DMS 273 (cell line): Measurements from ENCODE around the gene PLXNA4.

Experiments used
- DNase-seq: peaks from one replicate; lab custom pipeline; 2025; ENCODE audit not compliant: unreplicated experiment; lab: John Stamatoyannopoulos, UW

Gene PLXNA4

DNA sequence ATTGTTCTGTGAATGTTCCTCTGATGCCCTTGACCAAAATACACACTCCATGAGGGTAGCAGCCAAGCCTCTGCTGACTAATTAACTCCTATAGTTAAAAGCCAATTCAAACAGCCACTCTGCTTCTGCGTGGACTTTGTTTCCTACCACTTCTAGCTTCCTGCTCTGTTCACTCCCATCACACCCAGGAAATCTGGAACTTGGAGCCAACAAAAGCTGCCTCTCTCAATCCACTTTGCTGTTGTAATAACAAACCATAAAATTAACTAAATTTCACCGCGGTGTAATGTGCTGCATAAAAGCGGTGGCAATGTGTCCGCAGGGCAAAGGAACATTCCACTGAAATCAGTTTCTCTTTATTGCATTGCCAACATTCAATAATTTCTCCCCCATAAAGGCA lies 239.5 kb downstream of the PLXNA4 start:
- no peak for DNase-seq

DNA sequence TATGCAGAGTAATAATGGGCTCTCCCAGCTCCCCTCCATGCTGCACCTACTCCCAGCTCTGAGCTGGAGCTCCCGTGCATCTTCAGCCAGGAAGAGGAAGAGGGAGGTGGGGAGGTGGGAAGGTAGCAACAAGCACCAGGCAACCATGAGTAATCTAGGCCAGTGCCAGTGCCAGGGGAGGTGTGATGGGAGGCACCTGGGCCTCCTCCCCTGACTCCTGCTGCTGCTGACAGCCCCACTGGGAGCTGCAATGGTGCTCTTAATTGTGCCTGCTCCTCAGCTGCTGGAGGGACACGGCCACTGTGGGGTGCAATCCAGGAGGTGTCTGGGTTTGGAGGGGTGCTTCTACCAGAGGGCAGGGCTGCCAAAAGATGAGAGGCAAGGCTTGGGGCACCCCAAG lies 243.0 kb downstream of the PLXNA4 start:
- no peak for DNase-seq

DNA sequence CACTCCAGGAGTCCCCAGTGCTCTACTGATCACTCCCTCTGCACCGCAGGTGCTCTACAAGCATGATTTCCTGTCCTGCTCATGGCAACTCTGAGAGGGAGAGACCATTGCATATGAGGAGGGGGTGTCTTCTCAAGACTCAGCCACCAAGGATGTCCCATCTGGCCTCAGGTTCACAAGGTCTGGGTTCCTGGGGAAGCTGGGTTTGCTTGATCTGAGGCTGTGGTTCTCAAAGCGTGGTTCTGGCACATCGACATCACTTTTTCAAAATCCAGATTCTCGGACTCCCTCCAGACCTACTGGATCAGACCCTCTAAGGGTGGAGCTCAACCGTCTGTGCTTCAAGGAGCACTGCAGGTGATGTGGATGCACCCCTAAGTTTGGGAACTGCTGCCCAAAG lies 247.5 kb downstream of the PLXNA4 start:
- DNase-seq, result no peak

DNA sequence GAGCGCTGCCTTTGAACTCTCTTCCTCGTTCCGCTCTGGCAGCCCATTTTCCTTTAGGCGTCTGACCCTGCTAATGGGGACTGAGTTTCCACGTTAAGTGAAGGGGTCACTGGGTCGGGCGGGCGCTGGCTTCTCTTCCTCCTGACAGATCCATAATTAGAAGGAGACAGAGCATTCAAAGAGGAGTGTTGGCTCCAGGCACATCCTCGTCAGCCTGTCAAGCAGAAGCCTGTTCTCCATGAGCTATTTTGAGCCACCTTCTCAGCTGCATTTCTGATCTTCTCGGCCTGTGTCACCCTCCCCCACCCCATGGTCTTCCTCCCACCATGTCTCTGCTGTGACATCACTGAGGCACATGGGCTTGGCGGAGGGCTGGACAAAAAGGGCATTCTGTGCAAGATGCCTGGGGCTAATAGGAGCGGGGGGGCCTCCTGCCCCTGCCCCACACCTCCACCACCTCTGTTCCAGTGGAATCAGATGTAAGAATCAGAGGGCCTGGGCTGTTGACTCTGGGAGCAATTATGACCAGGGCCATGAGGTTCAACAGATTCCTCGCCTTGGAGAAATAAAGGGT lies 248.1 kb downstream of the PLXNA4 start:
- no peak for DNase-seq

DNA sequence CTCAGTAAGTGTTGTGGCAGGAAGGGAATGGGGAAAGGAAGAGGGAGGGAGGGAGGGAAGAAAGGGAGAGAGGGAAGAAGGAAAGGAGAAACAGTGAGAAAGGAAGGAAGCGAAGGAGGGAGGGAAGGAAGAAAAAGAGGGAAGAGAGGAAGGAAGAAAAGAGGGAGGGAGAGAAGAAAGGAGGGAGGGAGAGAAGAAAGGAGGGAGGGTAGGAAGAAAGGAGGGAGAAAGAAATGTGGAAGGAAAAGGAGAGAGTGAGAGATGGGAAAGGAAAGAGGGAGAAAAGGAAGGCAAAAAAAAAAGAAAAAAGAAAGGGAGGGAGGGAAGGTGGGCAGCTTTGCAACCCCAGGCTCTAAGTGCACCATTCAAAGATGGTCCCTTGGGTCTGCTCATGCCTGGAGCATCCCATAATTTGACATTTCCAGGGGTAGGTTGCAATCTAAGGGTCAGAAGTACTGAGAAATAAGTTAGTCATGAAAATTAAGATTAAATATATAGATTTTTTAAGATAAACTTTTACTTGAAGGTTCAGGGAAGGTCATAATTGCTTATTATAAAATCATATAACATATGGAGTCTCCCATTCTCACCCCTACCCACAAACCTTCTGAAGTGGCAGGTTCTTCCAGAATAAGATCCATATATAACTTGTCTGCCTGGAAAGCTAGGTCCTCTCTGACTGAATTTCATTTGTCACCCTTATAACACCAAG lies 249.2 kb downstream of the PLXNA4 start:
- DNase-seq, result no peak

DNA sequence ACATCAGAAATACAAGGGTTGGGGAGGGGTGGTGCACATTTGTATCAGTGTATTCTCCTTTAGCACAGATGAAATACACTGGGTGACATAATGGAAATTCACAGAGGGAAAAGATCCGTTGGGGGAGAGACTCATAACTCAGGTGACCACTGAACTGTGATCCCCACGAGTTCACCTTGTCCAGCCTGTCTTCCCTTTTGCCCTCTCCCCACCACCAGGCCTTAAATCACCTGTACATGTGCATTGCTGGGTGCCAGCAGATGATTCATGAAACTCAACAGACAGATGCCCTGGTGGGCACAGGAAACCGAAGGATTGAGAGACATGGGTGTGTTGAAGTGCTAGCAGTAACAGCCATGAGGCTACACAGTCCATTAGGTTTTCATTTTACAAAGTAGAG lies 253.3 kb downstream of the PLXNA4 start:
- no peak for DNase-seq

DNA sequence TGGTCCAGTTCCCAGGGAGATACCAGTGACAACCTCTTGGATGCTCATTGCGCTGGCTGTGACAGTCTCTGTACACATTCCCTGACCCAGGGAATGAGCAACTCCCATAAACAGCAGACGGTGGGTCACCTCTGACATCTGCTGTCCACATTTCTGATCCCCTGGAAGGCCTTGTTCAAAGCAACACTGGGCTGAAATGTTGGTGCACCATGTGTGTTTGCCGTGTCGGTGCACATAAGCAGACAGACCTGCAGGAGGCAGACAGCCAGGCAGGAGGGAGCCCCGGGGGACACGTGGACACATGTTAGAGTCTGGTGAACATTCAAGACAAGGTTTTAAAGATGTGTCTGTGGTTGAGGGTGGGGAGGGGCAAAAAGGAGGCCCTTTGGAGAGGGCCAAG lies 254.9 kb downstream of the PLXNA4 start:
- peak; percentile 79 for DNase-seq

DNA sequence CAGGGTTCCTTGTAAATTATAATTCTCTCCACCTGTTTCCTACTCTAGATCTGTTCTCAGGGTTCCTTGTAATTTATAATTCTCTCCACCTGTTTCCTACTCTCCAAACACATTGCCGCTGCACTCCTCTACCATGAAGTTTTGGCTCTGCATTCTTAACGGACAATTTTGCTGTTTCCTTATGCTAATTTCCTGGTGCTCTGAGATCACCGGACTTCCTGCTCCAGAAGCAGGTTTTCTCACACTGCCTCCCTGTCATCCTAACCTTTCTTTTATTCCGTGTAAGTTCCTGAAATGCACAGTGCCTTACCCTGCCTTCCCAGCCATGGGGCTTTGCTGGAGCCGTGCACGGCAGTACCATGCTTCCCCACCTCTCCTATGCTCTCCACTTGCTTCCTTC lies 256.8 kb downstream of the PLXNA4 start:
- no peak for DNase-seq

DNA sequence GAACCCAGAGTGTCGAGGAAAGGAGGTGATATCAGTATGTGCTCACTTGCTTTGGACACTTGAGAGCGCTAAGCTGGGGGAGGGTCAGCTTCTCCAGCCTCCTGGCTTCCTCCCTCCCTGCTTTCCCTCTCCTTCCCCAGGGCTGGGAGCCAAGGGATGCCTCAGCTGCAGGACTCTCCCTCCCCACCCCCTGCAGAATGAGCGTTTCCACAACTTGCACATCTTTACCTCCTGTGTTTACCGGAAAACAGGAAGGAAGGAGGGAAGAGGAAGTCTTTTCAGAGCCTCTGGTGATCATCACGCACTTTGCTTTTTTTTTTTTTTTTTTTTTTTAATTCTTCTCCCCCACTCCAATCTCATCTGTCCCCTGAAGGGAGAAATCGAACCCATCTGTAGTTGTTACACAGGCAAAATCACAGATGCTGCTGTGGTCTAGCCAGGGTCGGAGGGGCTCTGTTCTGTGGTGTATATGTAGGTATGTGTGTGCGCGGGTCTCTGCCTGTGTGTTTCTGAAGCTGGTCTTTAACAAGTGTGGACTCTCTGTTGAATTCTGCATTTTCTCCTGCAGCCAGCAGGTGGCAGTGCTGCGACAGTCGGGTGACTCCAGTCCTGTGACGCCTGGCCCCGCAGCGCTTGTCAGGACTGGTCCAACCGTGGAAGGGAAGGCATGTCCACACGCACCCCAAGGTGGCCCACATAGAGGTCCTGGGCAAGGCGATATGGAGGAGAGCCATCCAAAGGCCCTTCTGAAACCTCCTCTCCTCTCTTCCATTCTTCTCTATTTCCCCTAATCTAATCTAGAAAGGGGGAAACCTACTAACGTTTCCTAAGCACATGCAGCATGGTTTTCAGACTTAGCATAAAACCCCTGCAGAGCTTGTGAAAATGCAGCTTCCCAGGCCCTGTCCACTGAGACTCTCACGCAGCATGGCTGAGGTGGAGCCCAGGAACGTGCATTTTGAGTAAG lies 257.6 kb downstream of the PLXNA4 start:
- DNase-seq, result peak; percentile 93

DNA sequence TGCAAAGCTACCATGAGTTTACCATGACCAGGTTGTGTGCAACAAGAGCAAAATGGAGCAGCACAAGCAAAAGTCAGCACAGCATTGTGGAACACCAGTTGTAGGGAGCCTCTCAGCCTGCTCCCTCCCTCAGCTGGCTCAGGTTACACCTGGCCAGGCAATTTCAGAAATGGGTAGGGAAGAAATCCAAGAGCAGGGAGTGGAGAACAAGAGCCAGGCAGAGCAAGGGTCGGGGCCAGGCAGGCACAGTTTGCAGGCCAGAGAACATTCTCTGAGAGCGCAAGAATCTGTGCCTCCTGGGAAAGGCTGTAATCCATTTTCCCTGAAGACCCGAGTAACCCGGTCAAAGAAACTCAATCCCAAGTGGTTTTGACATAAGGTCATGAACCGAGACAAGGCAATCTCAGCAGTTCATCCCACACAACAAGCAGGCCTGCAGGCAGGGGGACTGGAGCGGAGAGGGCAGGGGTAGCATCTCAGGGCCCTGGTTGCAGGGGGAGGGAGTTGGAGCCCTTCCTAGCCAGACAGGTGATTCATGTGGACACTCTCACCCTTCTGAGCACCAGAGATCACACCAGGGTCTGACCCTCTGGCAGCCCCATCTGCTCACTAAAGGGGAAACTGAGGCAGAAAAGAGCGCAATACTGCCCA lies 258.4 kb downstream of the PLXNA4 start:
- DNase-seq, result no peak

DNA sequence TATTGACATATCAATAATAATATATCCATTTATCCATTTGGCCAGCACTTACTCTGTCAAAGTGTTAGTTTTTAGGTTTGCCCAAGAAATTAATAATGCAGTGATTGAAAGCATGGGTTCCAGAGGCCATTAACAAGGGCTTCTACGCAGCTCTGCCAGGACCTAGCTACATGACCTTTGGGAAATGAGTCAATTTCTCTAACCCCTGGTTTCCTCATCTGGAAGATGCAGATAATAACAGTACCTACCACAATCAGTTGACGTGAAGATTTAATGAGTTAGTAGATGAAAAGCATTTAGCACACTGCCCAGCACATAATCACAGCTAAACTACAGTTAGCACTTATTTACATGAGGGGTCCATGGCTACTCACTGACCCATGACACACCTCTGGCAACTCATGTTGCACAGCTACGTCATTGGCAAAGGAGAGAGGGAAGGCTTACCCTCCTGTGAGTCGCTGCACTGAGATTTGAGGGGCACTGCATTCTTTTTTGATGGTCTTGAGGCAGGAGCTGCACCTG lies 263.7 kb downstream of the PLXNA4 start:
- DNase-seq, result no peak

DNA sequence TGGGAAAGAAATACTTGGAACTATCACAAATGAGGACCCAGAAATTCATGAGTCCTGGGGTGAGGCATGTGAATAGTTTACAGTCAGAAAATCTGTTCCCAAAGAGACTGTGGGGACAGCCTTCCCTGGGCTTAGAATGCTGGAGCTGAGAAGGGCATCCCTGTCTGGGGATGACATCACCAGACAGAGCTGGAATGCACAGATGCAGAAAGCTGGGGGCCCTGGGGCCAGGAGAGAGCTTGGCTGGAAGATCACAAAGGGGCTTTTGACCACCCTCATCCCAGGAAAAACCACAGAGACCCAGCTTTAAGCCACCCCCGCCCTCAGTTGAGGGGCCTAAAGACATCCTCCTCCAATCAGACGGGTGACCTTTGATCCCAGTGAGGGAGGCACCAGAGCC lies 264.5 kb downstream of the PLXNA4 start:
- DNase-seq, result no peak

DNA sequence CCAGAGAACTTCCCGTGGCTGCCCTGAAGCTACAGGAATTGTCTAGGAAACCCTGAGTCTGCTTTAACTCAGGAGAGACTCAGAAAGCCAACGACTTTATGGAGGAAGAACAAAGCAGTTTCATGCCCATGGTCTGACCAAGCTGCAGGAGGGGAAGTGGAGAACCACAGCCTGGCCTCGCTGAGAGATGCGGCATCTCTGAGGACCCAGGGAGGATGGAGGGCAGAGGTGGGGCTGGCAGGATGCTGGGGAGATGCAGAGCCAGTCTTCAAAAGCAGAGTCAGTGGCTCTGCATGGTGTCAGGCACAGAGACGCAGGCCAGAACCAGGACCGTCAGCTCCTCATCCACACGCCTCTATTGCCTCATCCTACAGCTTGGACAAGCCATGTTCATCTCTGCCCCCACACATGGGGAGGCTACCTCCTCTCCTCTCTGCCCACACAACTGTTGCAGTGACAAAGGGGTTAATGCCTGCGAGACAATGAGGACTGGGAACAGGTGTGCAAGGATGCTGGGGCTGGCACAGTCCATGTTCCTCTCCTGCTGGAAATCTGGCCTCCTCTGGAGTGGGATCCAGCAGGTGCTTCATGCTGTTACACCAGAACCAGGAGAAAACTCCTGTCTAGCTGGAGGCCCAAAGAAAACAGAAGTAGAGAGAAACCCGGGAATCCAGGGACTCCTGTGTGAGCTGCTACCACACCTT lies 267.0 kb downstream of the PLXNA4 start:
- DNase-seq, result no peak

DNA sequence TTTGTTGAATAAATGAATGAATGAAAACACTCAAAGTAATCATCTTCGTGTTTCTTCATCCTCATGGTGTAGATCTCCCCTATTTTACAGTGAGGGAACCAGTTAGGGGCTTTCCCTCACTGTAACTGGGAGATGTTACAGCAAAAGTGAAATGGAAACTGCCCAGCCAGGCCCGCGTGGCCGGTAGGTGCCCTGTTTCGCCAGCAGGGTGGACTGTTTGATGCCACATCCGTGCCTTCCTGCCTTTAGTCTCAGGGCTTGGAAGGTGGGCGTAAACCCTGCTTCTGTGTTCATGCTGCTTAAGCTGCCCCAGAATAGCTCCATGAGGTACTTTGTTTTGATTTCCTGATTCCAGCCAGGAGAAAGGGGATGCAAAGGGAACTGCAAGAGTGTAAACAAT lies 268.8 kb downstream of the PLXNA4 start:
- no peak for DNase-seq

DNA sequence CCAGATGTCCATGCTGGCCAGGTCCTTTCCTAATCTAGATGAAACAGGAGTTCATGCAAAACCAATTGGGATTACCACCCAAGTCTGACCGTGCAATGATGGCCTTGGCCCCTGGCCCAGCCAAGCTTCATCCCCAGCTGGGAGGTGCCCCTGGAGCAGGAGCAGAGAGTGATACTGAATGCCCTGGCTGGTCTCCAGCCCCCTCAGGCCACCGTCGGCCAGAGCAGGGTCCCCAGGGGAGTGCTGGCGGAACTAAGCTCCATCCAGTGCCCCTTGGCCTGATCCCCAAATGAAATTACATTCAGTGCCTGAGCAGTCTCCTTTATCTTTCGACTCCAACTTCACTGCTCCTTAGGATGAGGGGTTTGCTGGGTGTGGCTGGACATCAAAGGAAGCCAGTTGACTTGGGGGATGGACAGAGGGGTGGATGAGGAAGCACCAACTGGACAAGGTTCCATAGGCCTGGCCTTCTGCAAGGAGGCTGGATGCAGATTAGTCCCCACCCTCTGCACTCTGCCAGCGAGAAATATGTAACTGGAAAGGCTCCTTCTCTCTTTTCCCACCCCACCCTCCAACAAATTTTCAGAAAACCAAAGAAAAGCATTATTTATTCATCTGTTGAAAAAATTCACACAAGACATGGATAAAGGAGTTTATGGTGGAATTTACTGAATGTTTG lies 275.5 kb downstream of the PLXNA4 start:
- no peak for DNase-seq

DNA sequence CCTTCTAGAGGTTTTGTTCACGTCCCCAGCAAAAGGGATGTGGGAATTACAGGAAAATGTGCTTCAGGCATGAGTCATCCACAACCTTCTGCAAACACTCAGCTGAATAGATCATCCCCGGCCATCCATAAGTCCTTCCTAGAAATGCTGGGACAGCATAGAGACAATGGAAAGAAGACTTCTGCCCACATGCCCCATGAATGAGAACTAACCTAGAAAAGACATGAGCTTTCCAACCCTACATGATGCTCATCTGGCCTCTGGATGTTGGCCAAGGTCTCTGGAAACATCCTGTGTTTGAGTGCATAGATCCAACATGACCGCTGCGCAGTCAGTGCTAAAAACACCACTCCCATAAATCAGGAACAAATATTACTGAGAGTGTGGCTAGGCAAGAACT lies 277.5 kb downstream of the PLXNA4 start:
- DNase-seq, result no peak

DNA sequence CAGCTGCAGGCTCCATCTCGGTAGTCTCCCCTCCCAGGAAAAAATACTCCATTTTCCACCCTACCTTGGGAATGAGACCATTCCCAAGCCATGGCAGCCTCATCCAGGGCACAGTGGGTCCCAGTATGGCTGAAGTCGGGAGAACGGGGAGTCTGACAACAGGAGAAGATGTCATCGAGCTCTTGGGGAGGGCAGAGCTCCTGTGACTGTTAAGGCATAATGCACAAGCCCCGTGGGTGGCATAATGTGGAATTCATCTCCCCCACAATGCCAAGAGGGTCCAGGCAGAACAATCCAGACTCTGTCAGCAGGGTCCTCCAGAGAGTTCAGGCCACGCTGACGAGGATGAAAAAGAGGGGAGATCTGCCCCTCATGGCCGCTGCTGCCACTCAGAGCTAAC lies 279.4 kb downstream of the PLXNA4 start:
- DNase-seq, result no peak

DNA sequence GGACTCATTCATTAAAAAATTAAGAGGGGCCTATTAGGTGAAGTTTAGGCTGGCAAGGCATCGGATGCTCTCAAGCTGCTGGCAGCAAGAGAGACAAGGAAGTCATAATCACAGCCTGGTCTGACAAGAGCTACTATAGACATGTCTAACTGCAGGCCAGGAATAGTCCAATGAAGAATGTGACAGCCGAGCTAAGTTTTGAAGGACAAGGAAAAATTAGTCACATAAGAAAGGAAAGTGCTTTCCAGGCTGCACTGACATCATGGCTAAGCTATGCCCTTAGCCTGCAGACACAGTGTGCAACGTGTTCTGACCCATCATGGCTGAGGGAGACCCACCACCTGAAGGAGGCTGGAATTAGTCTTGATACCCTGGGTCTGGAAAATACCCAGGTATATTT lies 281.1 kb downstream of the PLXNA4 start:
- DNase-seq, result no peak

DNA sequence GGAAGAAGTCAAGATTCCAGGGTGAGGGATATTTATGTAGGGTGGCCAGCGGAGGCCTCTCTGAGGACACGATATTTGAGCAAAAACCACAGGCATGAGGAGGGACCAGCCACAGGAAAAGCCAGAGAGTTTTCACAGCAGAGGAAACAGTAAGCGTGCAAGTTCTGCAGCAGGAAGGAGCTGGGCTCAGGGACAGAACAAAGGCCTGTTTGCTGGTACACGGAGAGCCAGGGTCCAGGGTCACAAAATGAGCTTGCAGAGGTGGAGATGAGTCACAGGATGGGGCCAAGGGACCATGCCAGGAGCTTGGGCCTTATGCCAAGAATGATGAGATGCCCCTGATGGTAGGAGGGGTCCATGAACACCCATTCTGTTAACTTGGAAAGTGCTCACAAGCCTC lies 283.5 kb downstream of the PLXNA4 start:
- DNase-seq, result peak; percentile 12

DNA sequence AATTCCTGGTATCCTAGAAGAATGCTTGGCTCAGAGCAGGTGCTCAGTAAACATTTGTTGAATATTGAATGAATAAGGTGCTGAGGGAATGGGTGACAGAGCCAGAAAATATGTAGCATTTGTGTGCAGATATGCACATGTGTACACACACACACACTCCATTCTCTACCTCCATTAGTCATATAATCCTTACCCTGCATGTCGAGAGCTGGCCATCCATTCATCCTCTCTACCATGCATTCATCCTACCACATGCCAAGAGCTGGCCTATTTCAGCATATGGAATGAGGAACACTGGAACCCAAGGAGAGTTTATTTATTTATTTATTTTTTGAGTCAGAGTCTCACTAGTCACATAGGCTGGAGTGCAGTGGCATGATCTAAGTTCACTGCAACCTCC lies 284.8 kb downstream of the PLXNA4 start:
- DNase-seq, result no peak
